ENCODE results near the gene SREBF1.
A peak's percentile ranks its signal among the peaks of the same experiment; 100 is the strongest.

Gene SREBF1

DNA sequence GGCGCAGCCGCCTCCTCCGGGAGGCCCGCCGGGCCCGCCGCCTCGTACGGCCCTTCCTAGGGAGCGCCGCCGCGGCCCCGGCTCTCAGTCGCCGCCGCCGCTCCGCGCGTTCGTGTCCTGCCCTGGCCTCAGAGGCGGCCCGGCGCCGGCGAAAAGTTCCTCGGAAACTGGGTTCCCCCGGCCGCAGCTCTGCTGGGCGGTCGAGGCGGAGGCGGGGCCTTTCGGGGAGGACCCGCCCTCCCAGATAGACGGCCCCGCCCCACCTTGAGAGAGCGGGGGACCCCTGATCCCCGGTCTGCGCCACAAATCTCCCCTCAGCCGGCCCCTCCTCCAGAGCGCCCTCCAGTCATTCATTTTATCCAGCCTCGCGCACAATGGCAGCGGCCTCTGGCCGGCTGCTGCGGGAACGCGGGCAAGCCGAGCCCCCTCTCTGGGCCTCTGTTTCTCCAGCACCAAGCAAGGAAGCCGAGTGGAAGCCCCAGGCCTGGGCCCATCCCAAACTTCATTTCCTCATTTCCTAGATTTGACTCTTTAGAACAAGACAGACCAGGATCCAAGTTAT lies at the start of gene SREBF1:
SREBF1 (minus strand) TSS at position 169 of the 562 bp plus-strand sequence. CDS start 169 bp downstream, outside the sequence.
- peak in 1 of 2 donors; percentile 44 for DNase-seq (ENCODE audit: low read depth in 2 of 2, low spot score in 1 of 2)

DNA sequence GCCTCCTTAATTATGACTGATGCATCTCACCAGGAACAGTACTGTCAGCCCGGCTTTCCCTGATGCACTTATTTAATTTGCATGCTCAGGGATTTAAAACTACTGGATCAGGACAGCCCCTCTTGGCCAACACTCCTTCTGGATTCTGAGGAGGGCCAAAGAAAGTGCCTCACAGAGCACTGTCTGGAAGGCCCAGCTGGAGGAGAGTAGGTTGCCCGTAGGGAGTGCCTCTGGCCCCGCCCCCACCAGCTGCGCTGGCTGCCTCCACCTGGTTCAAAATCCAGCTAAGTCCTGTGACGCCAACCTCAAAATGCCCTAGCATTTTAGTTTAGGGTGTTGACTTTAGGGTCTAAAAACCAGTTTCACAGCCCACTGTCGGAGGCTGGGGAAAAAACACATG lies 49.4 kb upstream of the SREBF1 start:
- no peak for DNase-seq (ENCODE audit: low read depth in 2 of 2, low spot score in 1 of 2)

DNA sequence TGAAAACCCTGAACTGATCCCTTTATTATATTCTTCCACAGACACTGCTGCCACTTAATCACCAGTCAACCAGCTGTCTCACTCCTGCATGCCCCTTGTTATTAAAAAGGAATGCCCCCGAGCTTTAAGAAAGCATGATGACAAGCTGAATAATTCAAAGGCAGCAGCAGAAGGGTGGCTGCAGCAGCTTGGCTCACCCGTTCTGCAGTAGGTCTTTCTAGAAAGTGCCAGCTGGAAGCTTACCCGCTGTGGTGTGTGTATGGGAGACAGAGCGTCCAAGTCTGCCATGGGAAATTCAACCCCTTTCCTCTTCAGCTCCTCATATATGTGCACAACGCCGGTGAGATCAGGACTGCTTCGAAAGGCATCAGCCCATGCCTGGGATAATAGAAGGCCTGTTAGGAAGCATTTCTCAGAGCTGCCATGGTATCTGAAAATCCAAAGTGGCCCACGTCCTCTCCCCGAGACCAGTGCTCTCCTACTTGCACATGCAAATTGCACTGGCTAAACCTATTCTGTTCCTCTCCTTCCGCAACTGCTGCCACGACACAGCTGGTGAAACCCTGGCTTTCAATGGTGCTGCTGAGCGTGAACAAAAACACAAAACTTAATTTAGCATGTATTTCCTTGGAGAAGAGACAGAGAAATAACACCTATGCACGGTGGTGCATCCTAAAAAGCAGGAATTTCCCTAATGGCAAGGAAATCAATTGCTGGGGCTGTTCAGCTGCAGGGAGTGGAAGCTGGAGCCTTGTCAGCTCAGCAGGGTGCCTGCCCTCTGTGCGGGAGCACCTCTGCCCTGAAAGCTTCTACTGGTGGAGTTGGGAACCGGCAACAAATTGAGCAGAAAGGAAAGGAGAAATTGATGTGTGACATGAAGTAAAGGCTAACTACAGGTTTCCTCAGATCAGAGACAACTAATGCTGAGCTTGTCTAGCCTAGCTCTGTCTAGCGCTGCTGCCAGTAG lies 47.9 kb upstream of the SREBF1 start:
- no peak for DNase-seq (ENCODE audit: low read depth in 2 of 2, low spot score in 1 of 2)

DNA sequence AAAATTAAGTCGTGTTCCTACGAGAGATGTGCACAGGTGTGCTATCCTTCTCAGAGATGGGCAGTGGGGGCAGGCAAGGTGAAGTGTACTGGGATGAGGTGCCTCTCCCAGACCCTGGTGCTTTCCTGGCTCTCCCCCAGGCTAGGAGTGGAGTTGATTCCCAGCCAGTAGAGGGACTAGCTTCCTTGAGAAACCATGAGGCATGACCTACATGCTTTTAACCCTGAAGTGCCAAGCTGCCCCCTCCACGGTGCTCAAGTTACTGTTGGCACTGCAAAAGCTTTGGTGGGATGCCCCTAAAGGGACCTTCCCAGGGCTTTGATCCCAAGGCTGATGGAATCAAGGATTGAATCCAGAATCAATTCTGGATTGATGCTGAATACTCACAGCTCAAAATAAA lies 47.0 kb upstream of the SREBF1 start:
- DNase-seq (ENCODE audit: low read depth in 2 of 2, low spot score in 1 of 2), result no peak

DNA sequence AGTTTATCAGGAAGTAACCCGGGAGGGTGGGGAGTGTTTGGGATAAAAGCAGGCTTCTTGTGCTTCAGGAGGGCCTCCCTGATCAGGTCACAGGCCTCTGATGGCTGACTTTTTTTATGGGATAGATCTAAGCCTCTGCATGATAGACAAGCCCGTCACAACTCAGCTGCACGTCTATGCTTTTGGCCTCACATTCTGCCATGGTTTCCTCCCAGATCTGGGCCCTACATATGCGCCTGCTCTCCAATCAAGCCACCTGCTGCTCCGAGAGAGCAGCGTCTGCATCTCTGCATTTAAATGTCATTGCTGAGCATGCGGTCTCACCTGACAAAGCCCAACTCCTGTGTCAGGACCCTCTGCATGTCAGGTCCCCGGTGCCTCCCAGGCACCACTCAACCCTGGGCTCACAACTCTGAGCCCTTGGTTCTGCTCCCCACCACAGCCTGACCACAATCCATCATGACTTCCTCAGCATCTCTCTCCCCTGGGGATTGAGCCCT lies 45.3 kb upstream of the SREBF1 start:
- DNase-seq (ENCODE audit: low read depth in 2 of 2, low spot score in 1 of 2), result no peak

DNA sequence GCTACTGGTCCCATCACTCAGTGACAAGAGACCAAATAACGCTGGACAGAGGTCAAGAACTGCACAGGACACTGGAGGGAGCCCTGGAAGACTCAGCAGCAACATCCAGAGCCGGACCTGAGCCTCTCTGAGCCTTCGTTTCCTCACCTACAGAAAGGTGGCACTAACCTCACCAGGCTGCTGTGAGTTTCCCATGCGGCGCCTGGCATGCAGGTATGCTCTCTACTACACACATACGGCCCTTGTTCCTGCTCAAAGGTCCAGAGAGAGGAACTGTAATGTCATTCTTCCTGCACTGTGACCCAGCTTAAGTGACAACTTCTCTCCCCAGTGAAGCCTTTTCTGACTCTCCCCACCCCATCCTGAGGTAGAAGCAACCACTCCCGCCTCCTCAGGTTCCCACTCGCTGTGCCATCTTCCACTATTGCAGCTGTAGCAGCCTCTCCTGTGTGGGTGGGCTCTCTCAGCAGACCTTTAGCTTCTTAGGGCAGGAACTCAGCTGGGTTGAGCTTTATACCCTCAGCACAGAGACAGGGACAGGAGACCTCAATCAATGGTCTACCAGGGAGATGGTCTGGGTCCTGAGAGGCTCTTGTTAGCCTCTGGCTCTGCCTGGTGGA lies 43.9 kb upstream of the SREBF1 start:
- DNase-seq (ENCODE audit: low read depth in 2 of 2, low spot score in 1 of 2), result no peak

DNA sequence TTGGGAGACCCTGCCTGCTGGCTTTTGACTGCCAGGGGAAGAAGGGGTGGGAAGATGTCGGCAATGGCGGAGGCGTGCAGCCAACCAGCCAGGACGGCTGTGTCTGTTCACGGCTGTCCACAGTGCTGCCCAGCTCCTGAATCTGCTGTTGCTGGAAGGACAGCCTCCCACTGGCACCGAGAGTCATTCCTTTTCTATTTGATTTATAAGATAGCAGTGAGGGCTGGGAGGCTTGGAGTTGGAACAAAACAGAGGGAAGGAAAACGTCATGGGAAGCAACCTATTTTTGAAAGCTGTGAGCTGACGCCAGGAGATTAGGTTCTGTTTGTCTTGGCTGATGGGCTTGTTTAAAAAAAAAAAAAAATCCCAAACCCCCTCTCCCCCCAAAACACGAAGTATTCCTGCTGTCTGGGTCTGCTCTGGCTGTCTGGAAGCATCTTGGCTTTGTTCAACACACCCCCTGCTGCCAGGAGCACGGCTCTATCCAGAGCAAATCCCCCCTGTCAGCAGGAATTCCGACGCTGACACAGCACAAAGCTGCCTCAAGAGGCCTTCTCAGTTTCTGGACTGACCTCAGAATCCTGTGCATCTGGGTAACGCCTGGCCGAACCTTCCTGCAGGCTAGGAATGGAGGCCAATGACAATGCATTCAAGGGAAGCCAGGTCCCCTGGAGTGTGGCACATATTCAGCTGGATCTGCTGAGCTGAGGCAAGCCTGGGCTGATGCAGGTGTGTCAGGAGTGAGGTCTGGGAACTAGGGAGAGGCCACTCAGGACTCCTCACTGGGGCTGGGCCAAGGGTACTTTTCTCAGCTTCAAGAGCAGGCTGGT lies 41.0 kb upstream of the SREBF1 start:
- no peak for DNase-seq (ENCODE audit: low read depth in 2 of 2, low spot score in 1 of 2)

DNA sequence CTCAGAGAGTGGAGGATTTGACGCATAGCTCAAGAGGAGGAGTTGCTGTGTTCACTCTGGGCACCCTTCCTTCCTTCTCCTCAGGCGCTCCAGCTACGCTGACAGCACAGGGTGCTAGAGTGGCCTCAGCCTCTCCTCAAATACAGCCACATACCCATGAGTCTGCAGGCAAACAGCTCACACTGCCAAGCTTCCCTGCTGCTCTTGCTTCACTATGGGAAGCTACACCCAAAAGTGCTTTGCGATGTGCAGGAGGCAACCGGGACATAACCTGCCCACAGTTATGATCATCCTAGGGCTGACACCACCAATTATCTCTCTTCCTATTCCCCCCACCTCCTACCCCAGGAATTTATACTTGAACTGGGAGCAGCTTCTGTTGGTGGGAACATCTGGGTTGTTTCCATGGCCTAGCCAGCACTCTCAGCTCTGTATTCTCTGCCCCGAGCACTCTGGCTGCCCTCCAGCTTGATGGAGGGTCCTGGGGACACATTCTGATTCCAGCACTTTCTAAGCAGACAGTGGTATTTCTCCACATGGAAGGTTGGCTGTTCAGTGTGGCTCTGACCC lies 40.3 kb upstream of the SREBF1 start:
- no peak for DNase-seq (ENCODE audit: low read depth in 2 of 2, low spot score in 1 of 2)

DNA sequence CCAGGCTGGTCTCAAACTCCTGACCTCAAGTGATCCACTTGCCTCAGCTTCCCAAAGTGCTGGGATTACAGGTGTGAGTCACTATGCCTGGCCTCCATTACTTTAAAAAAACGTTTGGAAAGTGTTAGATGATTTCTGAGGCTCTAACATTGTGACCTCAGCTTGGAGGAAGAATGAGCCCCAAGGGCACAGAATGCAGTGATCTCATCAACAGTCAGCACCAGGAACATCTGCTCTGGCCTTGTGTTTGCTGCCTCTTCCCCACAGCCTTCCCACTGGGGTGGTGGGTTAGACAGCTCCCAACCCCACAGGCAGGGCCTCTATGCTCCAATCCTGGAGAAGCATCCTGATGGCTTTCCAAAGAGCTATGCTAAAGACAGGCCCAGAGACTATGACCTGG lies 37.7 kb upstream of the SREBF1 start:
- no peak for DNase-seq (ENCODE audit: low read depth in 2 of 2, low spot score in 1 of 2)

DNA sequence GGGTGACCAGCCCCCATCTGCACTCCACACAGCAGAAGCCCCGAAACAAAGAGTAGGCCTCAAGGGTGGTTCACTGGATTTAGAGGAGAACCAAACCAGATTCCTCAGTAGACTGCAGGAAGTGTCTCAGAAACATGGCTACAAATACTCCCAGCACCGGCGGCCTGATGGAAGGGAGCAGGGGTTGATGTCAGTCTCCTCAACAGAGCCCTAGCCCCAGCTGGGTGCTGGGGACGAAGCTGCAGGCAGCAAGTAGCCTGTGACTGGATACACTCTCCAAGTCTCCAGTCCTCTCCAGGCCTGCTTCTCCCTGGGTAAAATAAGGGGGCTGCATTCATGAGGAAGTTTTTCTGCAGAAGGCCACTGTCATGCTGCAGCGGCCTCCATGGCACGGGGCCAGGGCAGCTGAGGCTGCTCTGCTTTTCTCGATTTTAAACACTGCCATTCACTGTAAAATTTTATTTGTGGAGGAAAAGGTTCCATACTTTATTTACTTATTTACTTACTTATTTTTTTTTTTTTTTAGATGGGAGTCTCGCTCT lies 36.7 kb upstream of the SREBF1 start:
- DNase-seq (ENCODE audit: low read depth in 2 of 2, low spot score in 1 of 2), result no peak

DNA sequence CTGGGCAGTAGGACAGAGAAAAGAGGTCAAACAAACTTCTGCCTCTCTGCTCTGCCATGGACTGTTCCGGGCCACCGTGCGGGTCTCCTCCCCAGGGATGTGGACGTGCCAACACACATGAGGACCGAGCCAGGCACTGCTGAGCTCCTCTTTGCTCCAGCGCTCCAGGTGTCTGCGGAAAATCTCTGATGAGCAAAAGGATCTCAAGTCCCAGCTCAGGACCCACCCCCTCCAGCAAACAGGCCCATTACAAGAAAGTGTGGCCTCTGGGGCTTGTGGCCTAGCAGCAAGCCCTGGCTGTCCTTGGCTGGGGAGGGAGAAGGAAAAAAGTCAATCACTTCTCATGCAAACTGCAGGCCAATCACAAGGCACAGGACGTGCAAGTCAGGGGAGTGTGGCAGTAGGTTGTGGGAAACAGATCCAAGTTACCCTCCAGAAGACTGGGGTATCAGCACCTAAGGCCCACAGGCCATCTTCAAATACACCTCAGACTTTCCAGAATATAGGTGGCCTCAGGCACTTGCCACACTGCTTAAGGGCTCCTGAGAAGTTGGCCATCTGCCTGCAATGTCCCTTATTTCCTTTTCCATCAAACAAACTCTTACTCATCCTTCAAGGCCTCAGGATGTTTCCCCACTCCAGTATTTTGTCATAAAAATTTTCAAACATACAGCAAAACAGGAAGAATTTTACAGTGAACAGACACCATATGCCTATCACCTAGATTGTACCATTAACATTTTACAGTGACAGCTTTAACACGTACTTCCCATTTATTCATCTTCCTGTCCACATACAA lies 36.0 kb upstream of the SREBF1 start:
- no peak for DNase-seq (ENCODE audit: low read depth in 2 of 2, low spot score in 1 of 2)

DNA sequence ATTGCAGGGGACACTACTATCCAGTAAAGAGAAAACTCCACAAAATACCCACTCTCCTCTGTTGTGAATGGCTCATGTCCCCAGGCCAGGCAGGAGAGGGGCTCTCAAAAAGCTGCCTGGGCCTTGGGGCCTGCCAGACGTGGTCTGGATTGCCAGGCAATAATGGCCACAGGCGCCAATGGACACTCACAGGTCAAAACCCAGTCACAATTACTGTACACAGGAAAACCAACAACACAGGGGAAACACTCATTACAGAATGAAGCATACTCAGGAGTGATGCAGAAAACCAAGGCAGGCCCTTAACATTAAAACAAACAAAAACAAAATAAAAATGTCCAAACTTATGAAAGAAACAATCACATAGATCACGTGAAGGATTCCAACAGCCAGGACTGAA lies 35.1 kb upstream of the SREBF1 start:
- DNase-seq (ENCODE audit: low read depth in 2 of 2, low spot score in 1 of 2), result no peak

DNA sequence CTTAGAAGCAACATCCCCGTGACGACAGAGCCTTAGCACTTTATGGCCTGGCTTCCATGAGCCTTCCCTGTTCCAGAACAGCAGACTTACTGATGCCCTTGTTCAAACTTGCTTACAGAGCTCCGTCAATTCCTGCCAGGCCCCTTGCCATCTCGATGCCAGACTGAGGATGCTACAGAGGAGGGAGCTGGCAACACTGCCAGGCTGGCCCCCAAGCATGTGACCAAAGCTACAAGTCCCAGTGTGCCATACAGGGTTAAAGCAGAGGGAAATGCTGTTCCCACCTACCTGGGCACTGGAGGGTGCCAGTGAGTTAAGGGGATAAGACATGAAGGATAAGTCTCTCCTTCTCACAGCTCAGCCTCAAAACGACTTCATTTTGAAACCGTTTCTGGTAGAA lies 33.5 kb upstream of the SREBF1 start:
- no peak for DNase-seq (ENCODE audit: low read depth in 2 of 2, low spot score in 1 of 2)

DNA sequence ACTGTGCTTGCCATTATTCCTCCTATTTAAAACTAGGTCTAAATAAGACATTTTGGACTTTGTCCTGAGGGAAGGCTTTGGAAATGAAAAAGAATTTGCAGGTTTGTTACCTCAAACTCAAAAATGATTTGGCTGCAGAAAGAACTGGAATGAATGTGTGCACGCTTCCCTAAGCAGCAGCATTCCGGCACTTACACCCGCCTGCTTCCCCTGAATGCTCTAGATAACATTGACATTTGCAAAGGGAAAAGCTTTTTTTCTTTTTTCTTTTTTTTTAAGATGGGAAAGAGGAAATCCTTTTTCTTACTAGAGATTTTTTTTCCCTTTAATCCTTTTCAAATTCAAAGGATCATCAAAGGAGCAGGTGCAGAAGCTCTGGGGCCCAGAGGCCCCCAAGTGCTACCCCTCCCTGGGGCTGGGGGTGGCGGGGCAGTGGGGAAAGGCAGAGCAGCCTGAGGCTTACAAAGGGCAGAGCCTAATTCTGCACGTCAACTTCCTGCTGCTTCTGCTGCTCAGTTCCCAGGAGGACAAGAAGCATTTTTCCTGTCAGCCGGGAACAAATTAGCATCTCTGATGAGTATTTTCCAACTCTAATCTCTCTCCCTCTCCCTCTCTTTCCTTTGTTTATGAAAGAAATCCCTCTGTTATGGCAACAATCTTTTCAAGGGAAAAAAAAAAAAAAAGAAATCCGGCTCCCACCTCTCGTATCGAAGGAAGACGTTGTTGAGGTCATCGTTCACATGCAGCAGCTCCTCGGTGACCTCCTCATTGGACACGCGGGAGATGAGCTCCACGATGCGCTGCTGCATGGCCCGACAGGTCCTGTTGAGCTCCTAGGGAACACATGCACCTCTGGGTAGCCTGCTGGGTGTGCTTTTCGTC lies 32.1 kb upstream of the SREBF1 start:
- no peak for DNase-seq (ENCODE audit: low read depth in 2 of 2, low spot score in 1 of 2)

DNA sequence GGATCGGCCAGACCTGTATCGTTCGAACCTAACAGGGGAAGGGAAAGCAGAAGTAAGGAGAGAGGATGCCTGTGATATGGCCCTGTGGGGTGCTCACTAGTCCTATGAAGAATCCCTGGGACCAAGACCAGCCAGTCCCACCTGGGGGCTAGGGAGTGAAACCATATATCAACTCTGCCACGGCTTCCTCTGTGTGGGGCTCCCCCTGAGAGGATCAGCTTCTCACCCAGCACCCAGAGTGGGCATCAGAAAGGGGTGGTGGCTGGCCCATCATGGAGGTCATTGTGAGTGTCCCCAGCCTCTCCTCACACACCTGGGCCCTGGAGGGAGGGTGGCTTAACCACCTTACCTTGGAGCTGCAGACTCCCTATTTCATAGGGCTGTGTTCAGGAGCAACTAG lies 30.1 kb upstream of the SREBF1 start:
- DNase-seq (ENCODE audit: low read depth in 2 of 2, low spot score in 1 of 2), result no peak

DNA sequence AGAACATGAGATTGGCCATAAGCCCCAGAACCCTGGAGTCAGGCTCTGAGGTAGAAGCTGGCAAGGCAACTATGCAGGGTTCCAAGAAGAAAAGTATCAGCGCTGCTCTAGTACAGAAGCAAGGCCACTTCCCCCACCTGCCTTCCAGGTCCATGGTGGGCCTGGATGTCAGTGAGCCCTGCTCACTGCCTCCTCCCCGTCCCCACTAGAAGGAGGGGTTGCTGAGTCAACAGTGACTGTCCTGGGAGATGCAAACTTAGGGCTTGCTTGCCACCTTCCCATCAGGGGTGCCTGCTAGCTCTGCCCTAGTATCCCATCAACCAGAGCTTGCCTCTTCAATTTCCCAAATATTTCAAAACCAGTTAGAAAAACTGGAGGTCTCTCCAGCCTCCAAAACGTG lies 29.6 kb upstream of the SREBF1 start:
- no peak for DNase-seq (ENCODE audit: low read depth in 2 of 2, low spot score in 1 of 2)

DNA sequence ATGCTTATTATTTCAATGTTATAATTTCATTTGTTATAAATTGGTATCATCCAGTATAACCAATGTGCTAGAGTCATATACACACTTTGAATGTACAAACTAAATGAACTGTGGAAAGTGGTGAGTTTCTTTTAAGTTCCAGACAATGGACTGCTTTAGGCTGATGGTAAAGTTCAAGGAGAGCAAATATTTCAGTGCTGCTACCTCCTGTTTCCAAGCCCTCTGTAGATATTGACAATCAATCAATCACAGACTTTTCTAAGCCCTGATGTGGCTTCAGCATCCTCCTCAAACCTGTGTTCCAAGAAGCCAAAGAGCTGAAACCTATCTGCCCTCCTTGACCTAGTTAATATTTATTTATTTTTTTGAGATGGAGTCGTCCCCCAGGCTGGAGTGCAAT lies 28.2 kb upstream of the SREBF1 start:
- DNase-seq (ENCODE audit: low read depth in 2 of 2, low spot score in 1 of 2), result no peak

DNA sequence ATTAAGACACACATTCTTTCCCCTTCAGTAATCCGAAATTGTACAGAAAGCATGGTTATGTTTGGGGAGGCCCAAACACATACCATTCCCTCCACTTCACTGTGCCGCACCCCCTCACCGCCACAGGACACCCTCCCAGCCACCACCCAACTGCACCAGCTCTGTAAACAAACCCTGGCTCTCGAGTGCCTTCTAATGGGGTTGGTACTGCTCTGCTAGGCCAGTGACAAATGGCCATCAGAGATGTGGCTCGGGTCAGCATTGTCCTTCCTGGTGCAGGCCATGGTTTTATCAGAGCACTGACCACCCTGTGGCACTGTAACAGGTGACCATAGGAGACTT lies 24.0 kb upstream of the SREBF1 start:
- no peak for DNase-seq (ENCODE audit: low read depth in 2 of 2, low spot score in 1 of 2)

All from stimulated activated CD8-positive, alpha-beta memory T cell treated with anti-CD3 and anti-CD28 coated beads, Interleukin-4, amount 100 ng/mL, for 1 hour (primary cell).